HG03025 (cell line): ENCODE measurements around the gene LSM8.
"Not testable (repeated sequence)": the region's sequence is repeated elsewhere in the genome, so short reads cannot be mapped to it uniquely, and the experiment has no call there.

Source experiments
- ATAC-seq: cut with Tn5 transposase; IDR thresholded peaks from one replicate; pipeline ENCODE4 v1.9.1; 2021; ENCODE audit warnings: mild to moderate bottlenecking, moderate library complexity; ENCODE audit not compliant: unreplicated experiment, low FRiP score

Gene LSM8

GRCh38 chr7:118183786-118184564 lies at the start of gene LSM8:
TSS of gene LSM8 (plus strand) at chr7:118184164. CDS start at chr7:118184224, 60 bp downstream.
- peak; percentile 99 for ATAC-seq

DNA sequence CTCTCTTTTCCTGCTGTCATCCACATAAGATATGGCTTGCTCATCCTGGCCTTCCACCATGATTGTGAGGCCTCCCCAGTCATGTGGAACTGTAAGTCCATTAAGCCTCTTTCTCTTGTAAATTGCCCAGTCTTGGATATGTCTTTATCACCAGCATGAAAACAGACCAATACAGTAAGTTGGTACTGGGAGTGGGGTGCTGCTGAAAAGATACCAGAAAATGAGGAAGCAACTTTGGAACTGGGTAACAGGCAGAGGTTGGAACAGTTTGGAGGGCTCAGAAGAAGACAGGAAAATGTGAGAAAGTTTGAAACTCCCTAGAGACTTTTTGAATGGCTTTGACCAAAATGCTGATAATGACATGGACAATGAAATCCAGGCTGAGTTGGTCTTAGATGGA lies 49.5 kb upstream of the LSM8 start:
- not testable (repeated sequence) for ATAC-seq

GRCh38 chr7:118140468-118140867 lies 43.5 kb upstream of the LSM8 start:
- ATAC-seq: no peak

DNA sequence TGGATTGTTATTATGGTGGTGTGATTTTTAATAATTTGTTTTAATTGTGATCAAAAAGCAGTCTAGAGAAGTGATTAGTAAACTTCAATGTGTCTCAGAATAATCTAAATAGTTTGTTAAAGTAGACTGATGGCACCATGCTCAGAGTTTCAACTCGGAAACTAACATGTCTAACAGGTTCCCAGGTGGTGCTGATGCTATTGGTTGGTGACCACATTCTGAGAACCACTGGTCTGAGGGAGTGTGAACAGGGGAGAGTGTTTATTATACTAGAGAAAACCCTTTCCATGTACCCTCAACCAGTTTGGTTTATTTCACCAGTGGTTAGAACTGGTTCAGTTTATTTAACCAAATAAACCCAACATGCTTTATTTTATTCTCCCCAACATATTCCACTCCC lies 42.0 kb upstream of the LSM8 start:
- no peak for ATAC-seq

DNA sequence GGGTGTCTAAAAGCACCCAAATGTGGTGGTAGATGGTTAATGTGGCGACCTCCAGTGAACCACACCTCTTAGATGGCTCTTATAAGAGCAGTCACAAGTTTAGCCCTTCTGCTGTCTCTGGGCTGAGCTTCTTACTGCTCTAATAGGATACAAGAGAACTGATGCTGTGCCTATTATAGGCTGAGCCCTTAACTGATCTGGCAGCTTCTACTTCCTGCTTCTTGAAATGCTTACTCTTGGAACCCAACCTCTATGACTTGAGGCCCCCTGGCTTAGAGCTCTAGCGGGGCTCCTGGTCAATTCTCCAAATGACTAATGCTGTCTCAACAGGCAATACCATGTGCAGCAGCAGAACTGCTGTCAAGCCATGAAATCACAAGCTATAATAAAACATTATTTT lies 35.0 kb upstream of the LSM8 start:
- ATAC-seq: peak; percentile 64

GRCh38 chr7:118149394-118149793 lies 34.6 kb upstream of the LSM8 start:
- ATAC-seq: no peak

DNA sequence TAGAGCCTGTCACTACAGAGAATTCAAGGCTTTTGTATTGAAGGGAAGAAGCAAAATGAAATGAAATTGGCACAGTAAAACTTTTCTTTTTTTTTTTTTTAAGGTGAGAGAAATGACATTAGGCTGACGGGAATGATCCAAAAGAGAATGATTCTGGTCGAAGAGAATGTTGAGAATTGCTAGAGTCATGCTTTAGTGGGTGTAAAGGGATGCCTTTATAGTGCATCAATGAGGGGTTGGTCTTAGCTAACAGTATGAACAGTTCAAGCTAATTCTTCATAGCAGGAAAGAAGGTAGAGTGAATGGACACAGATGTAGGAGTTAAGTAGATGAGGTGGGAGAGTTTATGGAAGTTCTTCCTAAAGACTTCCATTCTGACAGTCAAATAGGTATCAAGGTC lies 32.3 kb upstream of the LSM8 start:
- no peak for ATAC-seq

DNA sequence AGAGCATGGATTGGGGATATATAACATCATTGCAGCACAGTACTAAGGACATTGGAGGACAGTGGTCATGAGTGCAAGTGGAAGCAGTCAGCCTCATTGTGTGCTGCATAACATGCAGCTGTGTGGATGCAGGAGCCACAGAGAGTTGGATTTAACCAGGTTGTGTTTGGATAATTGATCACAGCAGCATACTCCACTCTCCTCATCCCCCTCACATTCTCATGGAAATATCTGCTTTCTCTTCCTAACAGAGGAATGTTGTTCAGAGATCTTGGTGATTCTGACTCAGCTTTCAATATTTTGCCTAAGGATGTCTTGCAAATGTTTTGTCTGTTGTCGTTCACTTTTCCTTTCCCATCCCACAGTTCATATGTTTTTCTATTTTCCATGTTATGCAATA lies 31.8 kb upstream of the LSM8 start:
- no peak for ATAC-seq

GRCh38 chr7:118152654-118153053 lies 31.3 kb upstream of the LSM8 start:
- ATAC-seq: no peak

DNA sequence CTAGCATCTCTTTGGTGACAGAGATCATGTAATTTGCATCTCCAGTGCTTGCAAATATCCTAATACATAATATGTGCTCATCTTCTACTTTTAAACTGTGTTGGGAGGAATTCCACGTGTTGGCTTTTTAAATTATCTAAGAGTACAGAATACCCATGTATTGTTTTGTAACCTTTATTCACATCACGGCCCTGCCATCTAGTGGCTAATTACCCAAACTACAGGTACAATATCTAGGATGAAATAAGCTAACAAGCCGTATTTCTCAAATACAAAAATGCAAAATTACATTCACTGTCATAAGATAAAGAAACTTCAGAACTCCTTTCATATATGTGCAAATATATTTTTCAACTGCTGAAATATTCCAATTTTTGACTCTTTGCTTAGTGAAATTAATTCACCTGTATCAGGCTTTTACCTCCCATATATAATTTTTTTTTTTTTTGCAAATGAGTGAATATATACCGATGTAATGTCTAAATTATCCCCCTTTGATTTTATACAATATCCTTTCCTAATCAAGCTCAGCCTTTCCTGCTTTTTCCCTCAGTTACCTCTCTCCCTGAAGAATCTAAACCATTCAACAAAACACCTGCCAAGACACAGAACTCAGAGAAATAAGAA lies 30.3 kb upstream of the LSM8 start:
- ATAC-seq: no peak

GRCh38 chr7:118158766-118159165 lies 25.2 kb upstream of the LSM8 start:
- ATAC-seq: no peak

- ATAC-seq: no peak
Observed at GRCh38 chr7:118169146-118169545, 14.8 kb upstream of the LSM8 start.

DNA sequence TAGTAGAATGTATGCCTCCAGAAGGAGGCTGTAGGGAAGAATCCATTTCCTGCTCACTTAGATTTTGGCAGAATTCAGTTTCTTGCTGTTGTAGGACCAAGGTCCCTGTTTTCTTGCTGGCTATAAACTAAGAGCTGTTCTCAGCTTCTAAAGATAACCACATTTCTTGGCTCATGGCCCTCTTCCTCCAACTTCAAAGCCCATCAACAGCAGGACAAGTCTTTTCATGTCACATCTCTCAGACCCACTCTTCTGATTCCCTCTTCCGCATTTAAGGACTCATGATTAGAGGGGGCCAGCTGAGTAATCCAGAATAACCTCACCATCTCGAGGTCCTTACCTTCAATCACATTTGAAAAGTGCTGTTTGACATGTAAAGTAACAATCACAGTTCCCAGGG lies 8.2 kb upstream of the LSM8 start:
- no peak for ATAC-seq

- no peak for ATAC-seq
Observed at GRCh38 chr7:118179191-118179590, 4.8 kb upstream of the LSM8 start.

DNA sequence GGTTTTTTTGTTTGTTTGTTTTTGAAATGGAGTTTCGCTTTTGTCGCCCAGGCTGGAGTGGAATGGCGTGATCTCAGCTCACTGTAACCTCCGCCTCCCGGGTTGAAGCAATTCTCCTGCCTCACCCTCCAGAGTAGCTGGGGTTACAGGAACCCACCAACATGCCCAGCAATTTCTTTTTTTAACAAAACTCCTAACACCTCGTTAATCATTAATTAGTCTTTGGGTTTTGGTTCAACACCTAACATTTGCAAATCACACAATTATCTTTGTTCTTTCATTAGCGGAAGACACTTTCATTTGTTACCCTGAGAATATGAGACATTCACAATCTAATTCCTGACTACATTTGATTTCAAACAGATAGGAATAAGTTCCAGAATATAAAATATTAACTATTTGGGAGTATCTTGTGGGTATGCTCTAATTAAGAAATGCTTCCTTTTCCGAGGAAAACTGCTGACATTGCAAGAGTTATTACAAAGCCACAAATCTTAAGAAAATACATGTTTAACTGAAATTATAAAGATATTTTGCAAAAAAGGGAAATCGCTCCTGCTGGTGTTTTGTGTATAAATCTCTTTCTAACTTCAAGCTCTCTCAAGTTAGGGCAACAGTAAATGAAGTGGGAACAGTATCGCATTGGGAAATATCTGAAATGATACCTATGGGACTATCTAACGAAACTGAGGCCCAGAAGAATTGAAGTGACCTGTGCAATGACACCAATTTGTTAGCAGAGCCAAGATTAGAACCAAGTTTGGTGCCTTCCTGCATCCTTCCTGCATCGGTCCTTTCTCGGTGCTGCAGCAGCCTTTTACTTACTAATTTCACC lies 1.2 kb upstream of the LSM8 start:
- no peak for ATAC-seq

DNA sequence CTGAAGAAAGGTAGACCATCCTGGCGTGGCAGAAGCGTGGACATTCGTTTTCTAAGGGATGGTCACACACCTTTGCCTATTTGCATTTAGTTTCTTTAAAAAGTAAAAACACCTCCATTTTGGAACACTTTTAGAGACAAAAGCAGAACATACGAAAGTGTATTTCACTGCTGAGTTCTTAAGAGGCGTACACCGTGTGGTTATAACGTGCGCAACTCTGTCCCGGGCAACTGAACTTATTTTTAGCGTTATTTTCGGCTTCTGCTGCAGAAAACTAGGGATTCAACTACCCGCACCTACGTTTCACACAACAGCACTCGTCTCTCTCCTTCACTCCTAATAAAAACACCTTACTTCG lies 557 bp upstream of the LSM8 start:
- peak; percentile 5 for ATAC-seq

- ATAC-seq: no peak
Observed at GRCh38 chr7:118184565-118184940, 589 bp downstream of the LSM8 start.

GRCh38 chr7:118185163-118185860 lies 1.3 kb downstream of the LSM8 start:
- no peak for ATAC-seq

- ATAC-seq: no peak
Observed at GRCh38 chr7:118186501-118186900, 2.5 kb downstream of the LSM8 start.

DNA sequence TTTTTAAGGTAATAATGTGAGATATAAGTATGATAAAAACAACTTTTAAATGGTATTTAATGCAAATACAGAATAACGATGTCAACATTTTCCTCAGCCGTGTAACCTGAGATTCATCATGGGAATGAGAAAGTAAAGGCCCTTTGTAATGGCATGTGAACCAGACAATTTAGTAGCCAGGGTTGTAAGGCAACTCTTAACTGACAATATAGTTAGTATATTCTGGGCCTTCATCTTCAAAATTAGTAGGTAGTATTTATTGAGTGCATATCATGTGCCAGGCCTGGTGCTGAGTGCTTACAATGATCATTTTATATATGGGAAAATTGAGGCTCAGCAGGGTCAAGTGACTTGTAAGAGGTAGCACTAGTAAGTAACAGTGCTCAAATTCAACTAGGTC lies 10.6 kb downstream of the LSM8 start:
- ATAC-seq: no peak
